CD4-positive, alpha-beta T cell (primary cell): Measurements from ENCODE around the gene HOXA13. TPM values are rescaled to one million over a fixed set of nuclear protein-coding genes. Genes with fewer than 3 reads are reported as not detected.

Source experiments
- ATAC-seq: fragments of 200-7000 bp; cut with Tn5 transposase; one replicate; pipeline ENCODE4 v1.10.0; 2022; ENCODE audit warnings: mild to moderate bottlenecking; ENCODE audit not compliant: poor library complexity
- CTCF ChIA-PET: fragments of 350-600 bp; sonication (Branson Sonifier 250); formaldehyde crosslinking; loops from one replicate; lab custom pipeline; 2021; ENCODE audit warnings: antibody characterized with exemption, inconsistent platforms; lab: Charles Lee
- POLR2A ChIA-PET: fragments of 350-600 bp; sonication (Branson Sonifier 250); formaldehyde crosslinking; loops from one replicate; lab custom pipeline; 2021; ENCODE audit warnings: antibody characterized with exemption, inconsistent platforms; lab: Charles Lee
- DNase-seq, 14 experiments: peaks; one replicate each; pipeline ENCODE4 v3.0.0-alpha.2; 2013 to 2020; ENCODE audit warnings: mixed read lengths in 2 of 14
- H3K27ac ChIP-seq, 2 donors: one replicate each; pipeline versions ENCODE4 v1.5.1 to v1.7.0; 2013; ENCODE audit warnings: low read length in 2 of 2, low read depth in 1 of 2, mild to moderate bottlenecking in 1 of 2
- H3K27me3 ChIP-seq, 2 experiments: 1 replicate in 1 of 2; 2 replicates in 1 of 2; pipeline versions ENCODE4 v1.6.1 to v1.7.0; 2013; ENCODE audit warnings: low read length in 2 of 2, control low read depth in 1 of 2, mild to moderate bottlenecking in 1 of 2, moderate library complexity in 1 of 2; ENCODE audit not compliant: insufficient read depth in 2 of 2, control insufficient read depth in 1 of 2
- H3K36me3 ChIP-seq: one replicate; pipeline ENCODE4 v1.6.1; 2013; ENCODE audit warnings: low read length, control low read depth; ENCODE audit not compliant: insufficient read depth
- H3K4me1 ChIP-seq: one replicate; pipeline ENCODE4 v1.6.1; 2013; ENCODE audit warnings: low read length, control low read depth; ENCODE audit not compliant: insufficient read depth
- H3K4me3 ChIP-seq: one replicate; pipeline ENCODE4 v1.5.1; 2013; ENCODE audit warnings: mild to moderate bottlenecking, low read length, moderate library complexity
- H3K9me3 ChIP-seq, 2 experiments: 1 replicate in 1 of 2; 2 replicates in 1 of 2; pipeline versions ENCODE4 v1.6.1 to v1.7.0; 2013; ENCODE audit warnings: low read length in 2 of 2, mild to moderate bottlenecking in 2 of 2, control low read depth in 1 of 2, moderate library complexity in 1 of 2; ENCODE audit not compliant: control insufficient read depth in 1 of 2, insufficient read depth in 1 of 2
- H3K27ac Mint-ChIP-seq: one replicate; pipeline ENCODE4 v1.8.0; 2020; ENCODE audit warnings: mixed read lengths
- H3K27me3 Mint-ChIP-seq: one replicate; pipeline ENCODE4 v1.8.0; 2021; ENCODE audit warnings: mixed read lengths
- H3K36me3 Mint-ChIP-seq: one replicate; pipeline ENCODE4 v1.8.0; 2021; ENCODE audit warnings: low read depth, mixed read lengths
- H3K4me1 Mint-ChIP-seq: one replicate; pipeline ENCODE4 v1.8.0; 2021; ENCODE audit warnings: low read depth, mixed read lengths
- H3K4me3 Mint-ChIP-seq: one replicate; pipeline ENCODE4 v1.8.0; 2020; ENCODE audit warnings: mild to moderate bottlenecking, mixed read lengths
- H3K9me3 Mint-ChIP-seq: one replicate; pipeline ENCODE4 v1.8.0; 2020; ENCODE audit warnings: mixed read lengths
- intact Hi-C, 2 experiments: fragments of 100-400 bp; cut with DNase I in 1 of 2; cut with micrococcal nuclease in 1 of 2; formaldehyde crosslinking; loops; one replicate each; pipeline versions ENCODE4 v1.15.1 to v1.9.0; 2023 to 2025; cut with DNase I, micrococcal nuclease
- total RNA-seq, 174 experiments: library from RNA in 2 of 174; stranded (reverse) in 2 of 174; gene quantifications; one replicate each; pipeline ENCODE4 v1.2.3 and lab custom pipeline; 2021 to 2026
- TF ChIP-seq, protein P1 (sequence below): fragments of 200-600 bp; IDR thresholded peaks from one replicate; pipeline ENCODE4 v1.8.0; 2022; ENCODE audit warnings: antibody characterized with exemption, mild to moderate bottlenecking

HOXA13 gene
- total RNA-seq, 2 experiments from 2014 or later = not detected

DNA sequence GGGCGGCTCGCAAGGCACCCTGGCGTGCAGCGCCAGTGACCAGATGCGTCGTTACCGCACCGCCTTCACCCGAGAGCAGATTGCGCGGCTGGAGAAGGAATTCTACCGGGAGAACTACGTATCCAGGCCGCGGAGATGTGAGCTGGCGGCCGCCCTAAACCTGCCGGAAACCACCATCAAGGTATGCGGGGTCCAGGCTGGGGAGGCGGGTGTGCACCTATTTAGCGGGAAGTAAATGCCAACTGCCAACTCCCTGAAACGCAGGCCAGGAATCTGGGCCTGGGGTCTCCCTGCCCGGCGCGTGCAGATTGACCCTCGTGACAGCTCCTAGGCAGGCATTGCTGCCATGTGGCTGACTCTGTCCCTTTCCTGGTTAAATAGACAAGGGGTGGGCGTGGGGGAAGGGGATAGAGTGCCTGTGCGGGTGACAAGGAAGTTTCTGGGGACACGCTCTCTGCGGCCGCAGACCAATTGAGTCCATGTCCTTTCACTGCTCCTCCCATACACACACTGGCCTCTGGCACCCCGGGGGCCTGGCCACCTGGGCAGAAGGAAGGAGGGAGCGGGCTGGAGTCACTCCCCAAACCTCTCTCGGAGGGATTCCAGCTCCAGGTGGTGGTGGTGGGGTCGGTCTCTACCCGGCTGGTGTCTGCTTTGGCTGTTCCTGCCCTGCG, 45.4 kb upstream of the HOXA13 start:
- H3K4me3 Mint-ChIP-seq = no peak overlapping the region
- peaks cover 88 to 97% of the 10 kb centered on the region in 2 experiments for H3K27me3 ChIP-seq

DNA sequence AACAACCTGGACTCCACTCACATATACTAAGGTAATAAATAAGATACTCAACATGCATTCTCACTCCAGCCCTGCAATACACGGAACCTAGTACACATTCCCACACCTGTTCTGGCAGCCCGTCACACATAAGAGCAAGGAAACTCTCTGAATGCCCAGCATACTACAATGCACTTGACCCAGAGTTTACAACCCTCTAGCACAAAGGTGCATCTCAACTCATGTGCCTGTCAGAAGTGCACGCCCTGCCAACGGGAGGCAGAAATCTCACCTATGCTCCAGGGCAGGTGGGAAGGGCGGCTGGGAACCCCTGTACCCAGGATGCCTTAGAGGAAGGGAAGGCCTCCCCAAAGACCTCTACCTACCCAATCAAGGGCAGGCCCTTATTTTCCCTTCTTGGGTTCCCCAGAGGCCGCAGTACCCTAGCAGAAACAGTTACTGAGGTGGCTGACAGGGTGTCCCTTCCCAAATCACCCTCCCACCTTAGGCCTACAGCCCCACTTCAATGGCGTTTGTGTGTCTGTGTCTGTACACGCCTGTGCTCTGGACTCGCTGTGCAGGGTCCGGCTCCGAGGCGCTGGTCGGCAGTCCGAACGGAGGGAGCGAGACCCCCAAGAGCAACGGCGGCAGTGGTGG, 44.7 kb upstream of the HOXA13 start:
- CTCF ChIA-PET = no interaction called here
- Mint-ChIP-seq H3K36me3 (no peaks in the 10 kb centered on the region), H3K4me1 (peaks cover 33% of the 10 kb centered on the region), H3K4me3 (no peak overlapping the region), H3K27ac (no peak overlapping the region), H3K9me3 (no peaks in the 10 kb centered on the region), H3K27me3 (peaks cover 84% of the 10 kb centered on the region)
- intact Hi-C loops = no loop called here
- H3K4me1 ChIP-seq = peaks cover 30% of the 10 kb centered on the region
- ATAC-seq (no peak), DNase-seq (no peak)
- H3K27ac ChIP-seq = no peak overlapping the region
- peaks cover 88 to 97% of the 10 kb centered on the region in 2 experiments for H3K27me3 ChIP-seq
- POLR2A ChIA-PET = no interaction called here
- TF ChIP-seq, protein P1, sequence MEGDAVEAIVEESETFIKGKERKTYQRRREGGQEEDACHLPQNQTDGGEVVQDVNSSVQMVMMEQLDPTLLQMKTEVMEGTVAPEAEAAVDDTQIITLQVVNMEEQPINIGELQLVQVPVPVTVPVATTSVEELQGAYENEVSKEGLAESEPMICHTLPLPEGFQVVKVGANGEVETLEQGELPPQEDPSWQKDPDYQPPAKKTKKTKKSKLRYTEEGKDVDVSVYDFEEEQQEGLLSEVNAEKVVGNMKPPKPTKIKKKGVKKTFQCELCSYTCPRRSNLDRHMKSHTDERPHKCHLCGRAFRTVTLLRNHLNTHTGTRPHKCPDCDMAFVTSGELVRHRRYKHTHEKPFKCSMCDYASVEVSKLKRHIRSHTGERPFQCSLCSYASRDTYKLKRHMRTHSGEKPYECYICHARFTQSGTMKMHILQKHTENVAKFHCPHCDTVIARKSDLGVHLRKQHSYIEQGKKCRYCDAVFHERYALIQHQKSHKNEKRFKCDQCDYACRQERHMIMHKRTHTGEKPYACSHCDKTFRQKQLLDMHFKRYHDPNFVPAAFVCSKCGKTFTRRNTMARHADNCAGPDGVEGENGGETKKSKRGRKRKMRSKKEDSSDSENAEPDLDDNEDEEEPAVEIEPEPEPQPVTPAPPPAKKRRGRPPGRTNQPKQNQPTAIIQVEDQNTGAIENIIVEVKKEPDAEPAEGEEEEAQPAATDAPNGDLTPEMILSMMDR = no peak
- no peaks in the 10 kb centered on the region for H3K36me3 ChIP-seq
- peaks cover 0 to 40% of the 10 kb centered on the region in 2 experiments for H3K9me3 ChIP-seq
- no peak overlapping the region for H3K4me3 ChIP-seq

More for the DNA sequence above, 45.4 kb upstream of the HOXA13 start:
- Mint-ChIP-seq H3K4me1 (peaks cover 34% of the 10 kb centered on the region), H3K36me3 (no peaks in the 10 kb centered on the region), H3K27me3 (peaks cover 84% of the 10 kb centered on the region), H3K27ac (no peak overlapping the region), H3K9me3 (no peaks in the 10 kb centered on the region)
- no peak overlapping the region for H3K4me3 ChIP-seq
- DNase-seq = no peak
- ChIA-PET CTCF (no interaction called here), POLR2A (no interaction called here)
- H3K4me1 ChIP-seq = peaks cover 24% of the 10 kb centered on the region
- TF ChIP-seq, protein P1 = no peak
- intact Hi-C loops = no loop called here
- no peaks in the 10 kb centered on the region for H3K36me3 ChIP-seq
- no peak overlapping the region for H3K27ac ChIP-seq
- H3K9me3 ChIP-seq = peaks cover 0 to 38% of the 10 kb centered on the region in 2 experiments
- ATAC-seq = no peak

DNA sequence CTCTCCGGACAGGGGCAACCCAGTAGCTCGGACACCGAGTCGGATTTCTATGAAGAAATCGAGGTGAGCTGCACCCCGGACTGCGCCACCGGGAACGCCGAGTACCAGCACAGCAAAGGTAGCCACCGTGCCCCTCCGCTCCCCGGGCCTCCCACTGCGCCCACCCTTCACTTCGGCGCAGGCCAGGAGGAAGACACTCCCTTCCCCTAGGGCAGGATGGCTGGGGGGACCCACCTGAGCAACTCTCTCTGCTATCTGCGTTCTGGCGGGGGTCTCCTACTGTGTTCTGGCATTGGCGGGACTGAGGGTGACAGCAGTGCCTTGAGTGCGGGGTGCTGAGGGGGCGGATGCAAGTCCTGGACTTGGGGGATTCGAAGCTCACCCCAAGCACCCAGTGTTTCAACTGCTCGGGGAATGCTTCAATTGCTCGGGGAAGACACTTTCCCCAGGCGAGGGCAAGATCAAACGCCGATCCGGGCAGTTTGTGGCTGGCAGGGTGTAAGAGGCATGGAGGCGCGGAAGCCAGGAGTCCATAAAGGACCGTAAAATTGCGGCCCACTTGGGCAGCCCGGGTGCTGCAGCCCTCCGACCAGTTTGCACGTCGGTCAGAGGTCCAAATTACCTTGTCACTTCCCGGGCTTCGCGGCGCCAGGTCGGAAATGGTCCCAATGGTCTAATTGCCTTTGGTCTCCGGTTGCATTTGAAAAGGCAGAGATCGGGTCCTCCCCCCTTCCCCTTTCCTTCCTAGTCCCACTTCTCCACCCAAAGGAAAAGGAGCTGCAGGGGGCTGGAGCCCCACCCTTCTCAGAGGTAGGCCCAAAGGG, 43.7 kb upstream of the HOXA13 start:
- ChIA-PET CTCF (no interaction called here), POLR2A (no interaction called here)
- Histone ChIP-seq H3K4me3 (no peak overlapping the region), H3K4me1 (peaks cover 36% of the 10 kb centered on the region), H3K9me3 (peaks cover 0 to 40% of the 10 kb centered on the region in 2 experiments), H3K27ac (no peak overlapping the region), H3K36me3 (no peaks in the 10 kb centered on the region), H3K27me3 (peaks cover 86 to 97% of the 10 kb centered on the region in 2 experiments)
- Mint-ChIP-seq H3K36me3 (no peaks in the 10 kb centered on the region), H3K4me3 (peak overlapping the region; percentile 69), H3K4me1 (peaks cover 33% of the 10 kb centered on the region), H3K27ac (peak overlapping the region; percentile 45), H3K9me3 (no peaks in the 10 kb centered on the region), H3K27me3 (peaks cover 81% of the 10 kb centered on the region)
- DNase-seq (no peak), ATAC-seq (no peak)
- TF ChIP-seq, protein P1 = no peak
- intact Hi-C loops = no loop called here
